Activated CD4-positive, alpha-beta memory T cell treated with anti-CD3 and anti-CD28 coated beads for 36 hours (primary cell): Measurements from ENCODE around the gene DENND5A. TPM values are rescaled to one million over a fixed set of nuclear protein-coding genes. Genes with fewer than 3 reads are reported as not detected.

Experiments
- CTCF ChIA-PET: fragments of 350-600 bp; sonication (Branson Sonifier 250); formaldehyde crosslinking; loops from one replicate; lab custom pipeline; 2021; ENCODE audit warnings: antibody characterized with exemption, inconsistent platforms; lab: Charles Lee
- POLR2A ChIA-PET: fragments of 350-600 bp; sonication (Branson Sonifier 250); formaldehyde crosslinking; loops from one replicate; lab custom pipeline; 2021; ENCODE audit warnings: antibody characterized with exemption; lab: Charles Lee
- DNase-seq: peaks from one replicate; pipeline ENCODE4 v3.0.0-alpha.2; 2020
- H3K27ac Mint-ChIP-seq: one replicate; pipeline ENCODE4 v1.8.0; 2021; ENCODE audit warnings: mixed read lengths
- H3K27me3 Mint-ChIP-seq: one replicate; pipeline ENCODE4 v1.8.0; 2021; ENCODE audit warnings: mixed read lengths
- H3K36me3 Mint-ChIP-seq: one replicate; pipeline ENCODE4 v1.8.0; 2021; ENCODE audit warnings: mixed read lengths
- H3K4me1 Mint-ChIP-seq: one replicate; pipeline ENCODE4 v1.8.0; 2021; ENCODE audit warnings: low read depth, mixed read lengths
- H3K4me3 Mint-ChIP-seq: one replicate; pipeline ENCODE4 v1.8.0; 2021; ENCODE audit warnings: mild to moderate bottlenecking, mixed read lengths
- H3K9me3 Mint-ChIP-seq: one replicate; pipeline ENCODE4 v1.8.0; 2021; ENCODE audit warnings: mixed read lengths
- intact Hi-C: fragments of 100-400 bp; cut with micrococcal nuclease; formaldehyde crosslinking; loops from one replicate; pipeline ENCODE4 v1.15.1; 2023
- total RNA-seq, 2 experiments: library from RNA; stranded (reverse); gene quantifications; one replicate each; pipeline ENCODE4 v1.2.3, GENCODE V29; 2021

Gene DENND5A
- total RNA-seq, 2 experiments from 2014 or later = 41.3 to 41.9 TPM

- DNase-seq = no peak
- no peaks in the 10 kb centered on the region for H3K9me3 Mint-ChIP-seq
- H3K36me3 Mint-ChIP-seq = peaks cover 29% of the 10 kb centered on the region
- no peaks in the 10 kb centered on the region for H3K27me3 Mint-ChIP-seq
- peaks cover 15% of the 10 kb centered on the region for H3K4me1 Mint-ChIP-seq
- no peak overlapping the region for H3K4me3 Mint-ChIP-seq
- no peak overlapping the region for H3K27ac Mint-ChIP-seq
- intact Hi-C loops = no loop called here
- ChIA-PET POLR2A (interaction anchor here (0.5 kb wide), 1 partner anchor 100 kb away, joined by 3 read pairs; no protein-coding TSS in a partner anchor), CTCF (no interaction called here)
Measured at GRCh38 chr11:9144828-9145227, 120.3 kb downstream of the DENND5A start.

- ChIA-PET POLR2A (no interaction called here), CTCF (no interaction called here)
- Mint-ChIP-seq H3K9me3 (no peaks in the 10 kb centered on the region), H3K4me1 (peaks cover 19% of the 10 kb centered on the region), H3K27me3 (no peaks in the 10 kb centered on the region), H3K4me3 (no peak overlapping the region), H3K27ac (no peak overlapping the region), H3K36me3 (peaks cover 23% of the 10 kb centered on the region)
- intact Hi-C loops = no loop called here
- no peak for DNase-seq
Measured at GRCh38 chr11:9143721-9144120, 121.4 kb downstream of the DENND5A start.

GRCh38 chr11:9142732-9143131, 122.4 kb downstream of the DENND5A start:
- intact Hi-C loops = no loop called here
- H3K4me1 Mint-ChIP-seq = peaks cover 21% of the 10 kb centered on the region
- peaks cover 23% of the 10 kb centered on the region for H3K36me3 Mint-ChIP-seq
- DNase-seq = no peak
- H3K9me3 Mint-ChIP-seq = no peaks in the 10 kb centered on the region
- no peaks in the 10 kb centered on the region for H3K27me3 Mint-ChIP-seq
- POLR2A ChIA-PET = no interaction called here
- CTCF ChIA-PET = interaction anchor here (0.7 kb wide), 1 partner anchor 364 kb away, joined by 3 read pairs; no protein-coding TSS in a partner anchor
- H3K27ac Mint-ChIP-seq = no peak overlapping the region
- no peak overlapping the region for H3K4me3 Mint-ChIP-seq

- H3K36me3 Mint-ChIP-seq = peaks cover 17% of the 10 kb centered on the region
- H3K27ac Mint-ChIP-seq = no peak overlapping the region
- H3K4me3 Mint-ChIP-seq = no peak overlapping the region
- H3K9me3 Mint-ChIP-seq = no peaks in the 10 kb centered on the region
- no peaks in the 10 kb centered on the region for H3K27me3 Mint-ChIP-seq
- no peak for DNase-seq
- intact Hi-C loops = no loop called here
- ChIA-PET POLR2A (no interaction called here), CTCF (interaction anchor here (6.3 kb wide), 1 partner anchor 125 kb away, joined by 235 read pairs; no protein-coding TSS in a partner anchor)
- H3K4me1 Mint-ChIP-seq = peaks cover 32% of the 10 kb centered on the region
Measured at GRCh38 chr11:9141186-9141585, 124.0 kb downstream of the DENND5A start.

GRCh38 chr11:9139628-9140357, 125.4 kb downstream of the DENND5A start:
- H3K27ac Mint-ChIP-seq = peak overlapping the region; percentile 10
- H3K4me3 Mint-ChIP-seq = no peak overlapping the region
- CTCF ChIA-PET = interaction anchor here (0.6 to 6.3 kb wide), 3 partner anchors 32 to 123 kb away, joined by 3 to 235 read pairs (median 6); no protein-coding TSS in a partner anchor
- intact Hi-C loops = loop anchor here (5.0 kb wide), 1 partner anchor 47 kb away; the partner anchor contains the start of gene SCUBE2
- POLR2A ChIA-PET = no interaction called here
- H3K9me3 Mint-ChIP-seq = no peaks in the 10 kb centered on the region
- peaks cover 32% of the 10 kb centered on the region for H3K4me1 Mint-ChIP-seq
- no peak for DNase-seq
- H3K36me3 Mint-ChIP-seq = peaks cover 11% of the 10 kb centered on the region
- no peaks in the 10 kb centered on the region for H3K27me3 Mint-ChIP-seq

- intact Hi-C loops = loop anchor here (5.0 kb wide), 1 partner anchor 47 kb away; the partner anchor contains the start of gene SCUBE2
- no peaks in the 10 kb centered on the region for H3K27me3 Mint-ChIP-seq
- CTCF ChIA-PET = interaction anchor here (0.6 to 6.3 kb wide), 35 partner anchors 7 to 936 kb away, joined by 3 to 235 read pairs (median 8); partner anchors contain the start of gene TMEM9B
- peaks cover 32% of the 10 kb centered on the region for H3K4me1 Mint-ChIP-seq
- peaks cover 10% of the 10 kb centered on the region for H3K36me3 Mint-ChIP-seq
- no peaks in the 10 kb centered on the region for H3K9me3 Mint-ChIP-seq
- peak overlapping the region; percentile 68 for H3K27ac Mint-ChIP-seq
- peak; percentile 64 for DNase-seq
- POLR2A ChIA-PET = no interaction called here
- H3K4me3 Mint-ChIP-seq = no peak overlapping the region
Measured at GRCh38 chr11:9138612-9139579, 126.3 kb downstream of the DENND5A start.

- Mint-ChIP-seq H3K9me3 (no peaks in the 10 kb centered on the region), H3K36me3 (peaks cover 9% of the 10 kb centered on the region), H3K27me3 (no peaks in the 10 kb centered on the region), H3K4me1 (peaks cover 32% of the 10 kb centered on the region), H3K4me3 (no peak overlapping the region), H3K27ac (peak overlapping the region; percentile 68)
- ChIA-PET CTCF (interaction anchor here (0.6 to 6.3 kb wide), 64 partner anchors 8 to 935 kb away, joined by 3 to 235 read pairs (median 5); partner anchors contain the start of gene TMEM9B), POLR2A (interaction anchor here (1.0 to 1.1 kb wide), 3 partner anchors 116 to 134 kb away, joined by 3 to 4 read pairs (median 3); partner anchors contain the start of gene NRIP3)
- intact Hi-C loops = loop anchor here (5.0 kb wide), 1 partner anchor 46 kb away; the partner anchor contains the start of gene SCUBE2
- no peak for DNase-seq
Measured at GRCh38 chr11:9138133-9138453, 127.1 kb downstream of the DENND5A start.

GRCh38 chr11:9137293-9138132, 127.6 kb downstream of the DENND5A start:
- intact Hi-C loops = loop anchor here (1.0 to 5.0 kb wide), 5 partner anchors 45 to 223 kb away; partner anchors contain the start of genes SCUBE2 and TMEM9B
- CTCF ChIA-PET = interaction anchor here (0.6 to 6.3 kb wide), 71 partner anchors 8 to 570 kb away, joined by 3 to 235 read pairs (median 5); partner anchors contain the start of gene TMEM9B
- H3K36me3 Mint-ChIP-seq = peaks cover 6% of the 10 kb centered on the region
- H3K27me3 Mint-ChIP-seq = no peaks in the 10 kb centered on the region
- no peak overlapping the region for H3K4me3 Mint-ChIP-seq
- DNase-seq = peak; percentile 83
- H3K9me3 Mint-ChIP-seq = no peaks in the 10 kb centered on the region
- H3K4me1 Mint-ChIP-seq = peaks cover 32% of the 10 kb centered on the region
- POLR2A ChIA-PET = interaction anchor here (0.7 to 1.1 kb wide), 4 partner anchors 115 to 134 kb away, joined by 3 to 4 read pairs (median 4); partner anchors contain the start of gene NRIP3
- peak overlapping the region; percentile 10 for H3K27ac Mint-ChIP-seq

GRCh38 chr11:9136741-9137140, 128.4 kb downstream of the DENND5A start:
- Mint-ChIP-seq H3K36me3 (peaks cover 2% of the 10 kb centered on the region), H3K4me3 (no peak overlapping the region), H3K27me3 (no peaks in the 10 kb centered on the region), H3K27ac (no peak overlapping the region), H3K9me3 (no peaks in the 10 kb centered on the region), H3K4me1 (peaks cover 32% of the 10 kb centered on the region)
- intact Hi-C loops = loop anchor here (1.0 to 5.0 kb wide), 5 partner anchors 44 to 222 kb away; partner anchors contain the start of genes SCUBE2 and TMEM9B
- ChIA-PET CTCF (interaction anchor here (0.5 to 6.3 kb wide), 15 partner anchors 10 to 622 kb away, joined by 3 to 235 read pairs (median 11); partner anchors contain the start of gene TMEM9B), POLR2A (no interaction called here)
- no peak for DNase-seq

GRCh38 chr11:9133956-9134355, 131.2 kb downstream of the DENND5A start:
- intact Hi-C loops = no loop called here
- POLR2A ChIA-PET = interaction anchor here (0.5 kb wide), 1 partner anchor 89 kb away, joined by 3 read pairs; no protein-coding TSS in a partner anchor
- H3K36me3 Mint-ChIP-seq = no peaks in the 10 kb centered on the region

More at GRCh38 chr11:9133956-9134355, 131.2 kb downstream of the DENND5A start:
- H3K4me1 Mint-ChIP-seq = peaks cover 19% of the 10 kb centered on the region
- H3K27ac Mint-ChIP-seq = no peak overlapping the region
- CTCF ChIA-PET = interaction anchor here (0.8 to 1.4 kb wide), 4 partner anchors 45 to 173 kb away, joined by 3 to 5 read pairs (median 4); no protein-coding TSS in a partner anchor
- H3K27me3 Mint-ChIP-seq = no peaks in the 10 kb centered on the region
- DNase-seq = no peak
- H3K4me3 Mint-ChIP-seq = no peak overlapping the region
- H3K9me3 Mint-ChIP-seq = no peaks in the 10 kb centered on the region
